IPS-18c (cell line): ENCODE data around the gene DTNBP1.

Source experiments
- H3K4me3 ChIP-seq: 2 replicates; pipeline ENCODE4 v1.7.0; 2013; ENCODE audit warnings: low read depth, mild to moderate bottlenecking, low read length, moderate library complexity; ENCODE audit not compliant: insufficient read depth
- H3K9me3 ChIP-seq: one replicate; pipeline ENCODE4 v1.6.1; 2013; ENCODE audit warnings: mild to moderate bottlenecking, low read length, moderate library complexity; ENCODE audit not compliant: control insufficient read depth, insufficient read depth

DTNBP1 gene

GRCh38 chr6:15508441-15508871 lies 154.4 kb downstream of the DTNBP1 start:
- H3K9me3 ChIP-seq = no peaks in the 10 kb centered on the region

GRCh38 chr6:15507746-15508145 lies 155.1 kb downstream of the DTNBP1 start:
- peak overlapping the region; percentile 9; the same call in 1 of the 2 replicates for H3K4me3 ChIP-seq
- H3K9me3 ChIP-seq = no peaks in the 10 kb centered on the region

More at GRCh38 chr6:15508441-15508871, 154.4 kb downstream of the DTNBP1 start:
- no peak overlapping the region for H3K4me3 ChIP-seq

GRCh38 chr6:15507221-15507620 lies 155.6 kb downstream of the DTNBP1 start:
- no peak overlapping the region for H3K4me3 ChIP-seq
- no peaks in the 10 kb centered on the region for H3K9me3 ChIP-seq

DNA sequence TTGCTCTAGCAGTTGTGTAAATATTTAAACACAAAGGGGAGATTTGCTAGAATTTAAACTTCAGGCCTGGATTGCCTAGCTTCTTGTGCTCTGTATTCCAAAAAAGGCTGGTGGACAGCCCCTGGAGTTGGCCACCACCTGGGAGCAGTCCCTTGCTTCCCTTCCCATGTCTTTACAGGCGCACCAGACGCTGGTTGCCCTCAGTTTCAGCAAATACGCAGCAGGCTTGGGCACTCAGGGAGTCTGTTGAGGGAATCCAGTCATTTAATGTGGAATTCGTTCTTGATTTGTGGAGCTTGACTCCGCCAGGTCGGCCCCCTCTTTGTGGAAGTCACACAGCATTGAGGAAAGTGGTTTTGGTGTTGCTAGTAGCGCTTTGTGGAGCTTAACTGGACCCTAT lies 156.8 kb downstream of the DTNBP1 start:
- H3K4me3 ChIP-seq = no peak overlapping the region
- no peaks in the 10 kb centered on the region for H3K9me3 ChIP-seq

GRCh38 chr6:15505463-15505918 lies 157.3 kb downstream of the DTNBP1 start:
- Histone ChIP-seq H3K4me3 (no peak overlapping the region), H3K9me3 (no peaks in the 10 kb centered on the region)

DNA sequence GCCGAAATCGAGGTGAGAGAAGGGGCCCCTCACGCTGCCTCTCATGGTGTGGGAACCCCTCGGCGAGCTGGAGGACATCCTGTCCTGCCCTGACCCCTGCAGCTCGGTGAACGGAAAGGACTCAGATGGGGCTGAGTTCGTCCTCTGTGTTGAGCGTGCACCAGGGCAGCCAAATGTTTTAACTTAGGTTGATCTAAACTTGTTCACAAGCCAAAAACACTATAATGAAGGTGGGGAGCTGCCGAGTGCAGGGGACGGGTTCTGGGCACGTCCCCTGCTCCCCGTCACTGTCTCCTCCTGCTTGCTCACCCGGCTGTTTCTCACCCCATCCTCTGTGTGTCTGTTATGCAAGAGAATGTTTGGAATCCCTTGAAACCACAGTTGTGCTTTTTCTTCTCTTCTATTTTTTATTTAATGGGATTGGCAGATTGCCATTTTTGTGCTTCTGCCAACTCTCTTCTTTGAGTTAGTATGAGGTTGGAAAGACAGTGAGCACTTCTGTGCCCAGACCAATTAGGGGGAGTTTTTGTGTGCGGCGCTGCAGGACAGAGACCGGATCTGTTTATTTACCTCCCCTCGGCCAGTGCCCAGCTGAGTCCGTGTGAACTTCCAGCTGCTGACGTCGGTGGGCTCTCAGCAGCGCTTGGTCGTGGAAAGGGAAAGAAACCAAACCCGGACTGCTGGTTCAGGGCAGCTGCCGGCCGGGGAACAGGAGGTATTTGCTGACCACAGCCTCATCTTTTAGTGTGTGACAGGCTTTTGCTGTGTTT lies 158.1 kb downstream of the DTNBP1 start:
- Histone ChIP-seq H3K4me3 (no peak overlapping the region), H3K9me3 (no peaks in the 10 kb centered on the region)

GRCh38 chr6:15504040-15504495 lies 158.8 kb downstream of the DTNBP1 start:
- Histone ChIP-seq H3K9me3 (no peaks in the 10 kb centered on the region), H3K4me3 (no peak overlapping the region)

GRCh38 chr6:15503346-15503680 lies 159.5 kb downstream of the DTNBP1 start:
- no peaks in the 10 kb centered on the region for H3K9me3 ChIP-seq
- H3K4me3 ChIP-seq = no peak overlapping the region

GRCh38 chr6:15502446-15503345 lies 160.1 kb downstream of the DTNBP1 start:
- Histone ChIP-seq H3K4me3 (no peak overlapping the region), H3K9me3 (no peaks in the 10 kb centered on the region)

GRCh38 chr6:15501826-15502445 lies 160.9 kb downstream of the DTNBP1 start:
- no peak overlapping the region for H3K4me3 ChIP-seq

GRCh38 chr6:15500901-15501825 lies 161.7 kb downstream of the DTNBP1 start:
- H3K4me3 ChIP-seq = no peak overlapping the region

More at GRCh38 chr6:15501826-15502445, 160.9 kb downstream of the DTNBP1 start:
- no peaks in the 10 kb centered on the region for H3K9me3 ChIP-seq

GRCh38 chr6:15500078-15500740 lies 162.6 kb downstream of the DTNBP1 start:
- Histone ChIP-seq H3K9me3 (no peaks in the 10 kb centered on the region), H3K4me3 (no peak overlapping the region)

More at GRCh38 chr6:15500901-15501825, 161.7 kb downstream of the DTNBP1 start:
- H3K9me3 ChIP-seq = no peaks in the 10 kb centered on the region

GRCh38 chr6:15499591-15499990 lies 163.2 kb downstream of the DTNBP1 start:
- Histone ChIP-seq H3K4me3 (no peak overlapping the region; the same call in 1 of the 2 replicates), H3K9me3 (no peaks in the 10 kb centered on the region)

- Histone ChIP-seq H3K9me3 (no peaks in the 10 kb centered on the region), H3K4me3 (no peak overlapping the region)
Observed at GRCh38 chr6:15499125-15499524, 163.7 kb downstream of the DTNBP1 start.

DNA sequence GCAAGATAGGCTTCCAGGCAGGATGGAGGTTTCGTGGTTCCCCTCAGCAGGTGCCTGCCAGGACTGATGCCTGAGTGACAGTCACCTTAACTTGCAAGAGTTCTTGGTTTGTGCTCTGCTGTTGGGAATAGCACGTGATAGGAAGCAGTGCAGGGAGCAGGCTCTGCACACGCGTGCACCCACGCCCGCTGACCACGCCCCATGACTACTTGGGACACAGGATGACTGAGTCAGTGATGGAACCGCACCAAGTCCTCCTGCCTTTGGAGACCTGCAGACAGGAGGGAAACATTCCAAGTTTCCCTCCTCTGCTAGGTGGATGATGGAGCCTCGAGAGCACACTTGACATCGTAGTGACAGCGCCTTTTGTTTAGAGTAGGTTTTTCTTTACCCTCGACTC lies 164.2 kb downstream of the DTNBP1 start:
- H3K9me3 ChIP-seq = no peaks in the 10 kb centered on the region
- no peak overlapping the region for H3K4me3 ChIP-seq
